GM20000 (cell line): Measurements from ENCODE around the gene CCR7.
A peak's percentile ranks its signal among the peaks of the same experiment; 100 is the strongest.

Source experiments
- DNase-seq: peaks from one replicate; pipeline ENCODE4 v3.0.0; 2012; ENCODE audit warnings: low spot score
- TF ChIP-seq, protein P1 (sequence below): IDR thresholded peaks from 2 replicates; pipeline ENCODE4 v1.5.1; 2012; ENCODE audit warnings: mild to moderate bottlenecking, control low read depth; ENCODE audit errors: extremely low read depth, missing control alignments

Gene CCR7

DNA sequence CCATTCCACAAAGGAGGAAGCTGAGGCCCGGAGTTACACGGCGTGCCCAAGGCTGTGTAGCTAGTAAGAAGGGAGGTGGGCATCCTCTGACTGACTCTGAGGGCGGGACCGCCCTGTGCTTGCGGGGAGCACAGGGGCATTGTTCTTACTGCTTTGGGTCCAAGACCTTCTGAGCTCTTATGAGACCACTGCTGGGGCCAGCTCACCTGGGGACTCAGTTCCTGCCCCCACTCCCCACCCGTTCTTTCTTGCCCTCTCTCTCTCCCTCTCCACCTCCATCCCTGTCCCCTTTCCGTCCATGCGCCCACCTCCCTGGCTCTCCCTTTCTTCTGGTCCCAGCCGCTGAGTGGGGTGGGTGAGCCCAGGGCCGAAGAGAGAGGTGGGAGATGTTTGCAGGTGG is 19.6 kb downstream of the CCR7 start:
- DNase-seq: no peak
- TF ChIP-seq, protein P1, sequence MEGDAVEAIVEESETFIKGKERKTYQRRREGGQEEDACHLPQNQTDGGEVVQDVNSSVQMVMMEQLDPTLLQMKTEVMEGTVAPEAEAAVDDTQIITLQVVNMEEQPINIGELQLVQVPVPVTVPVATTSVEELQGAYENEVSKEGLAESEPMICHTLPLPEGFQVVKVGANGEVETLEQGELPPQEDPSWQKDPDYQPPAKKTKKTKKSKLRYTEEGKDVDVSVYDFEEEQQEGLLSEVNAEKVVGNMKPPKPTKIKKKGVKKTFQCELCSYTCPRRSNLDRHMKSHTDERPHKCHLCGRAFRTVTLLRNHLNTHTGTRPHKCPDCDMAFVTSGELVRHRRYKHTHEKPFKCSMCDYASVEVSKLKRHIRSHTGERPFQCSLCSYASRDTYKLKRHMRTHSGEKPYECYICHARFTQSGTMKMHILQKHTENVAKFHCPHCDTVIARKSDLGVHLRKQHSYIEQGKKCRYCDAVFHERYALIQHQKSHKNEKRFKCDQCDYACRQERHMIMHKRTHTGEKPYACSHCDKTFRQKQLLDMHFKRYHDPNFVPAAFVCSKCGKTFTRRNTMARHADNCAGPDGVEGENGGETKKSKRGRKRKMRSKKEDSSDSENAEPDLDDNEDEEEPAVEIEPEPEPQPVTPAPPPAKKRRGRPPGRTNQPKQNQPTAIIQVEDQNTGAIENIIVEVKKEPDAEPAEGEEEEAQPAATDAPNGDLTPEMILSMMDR: no peak

GRCh38 chr17:40542558-40543411 is 22.5 kb downstream of the CCR7 start:
- TF ChIP-seq, protein P1: no peak
- DNase-seq: peak; percentile 55

DNA sequence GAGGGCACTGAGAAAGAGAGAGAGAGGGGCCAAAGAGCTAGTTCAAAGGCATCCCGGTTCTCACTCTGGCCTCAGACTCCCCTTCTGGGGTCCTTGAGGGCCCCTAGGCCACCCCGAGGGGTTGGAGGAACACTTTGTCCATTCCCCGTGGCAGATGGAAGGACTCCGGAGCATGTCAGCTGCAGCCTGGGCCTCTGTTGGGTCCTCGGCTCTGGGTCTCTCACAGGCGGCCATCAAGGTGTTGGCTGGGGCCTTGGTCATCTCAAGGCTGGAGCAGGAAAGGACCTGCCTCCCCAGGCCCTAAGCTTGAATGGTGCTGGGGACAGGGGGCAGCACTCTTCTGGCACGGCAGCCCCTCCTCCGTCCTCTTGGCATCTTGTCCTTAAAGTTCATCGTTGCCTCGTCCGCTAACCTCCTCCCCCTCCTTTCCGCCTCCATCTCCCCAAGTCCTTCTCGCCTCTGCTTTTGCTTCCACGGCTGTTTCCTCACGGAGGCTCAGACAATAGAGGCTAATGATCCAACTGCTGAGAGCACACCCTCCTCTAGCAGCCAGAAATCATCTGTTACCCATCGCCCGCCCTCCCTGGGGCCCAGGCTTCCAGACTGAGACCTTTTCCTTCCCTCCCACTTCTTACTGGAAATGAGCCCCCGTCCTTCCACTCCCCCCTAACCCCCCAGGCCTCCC is 23.3 kb downstream of the CCR7 start:
- TF ChIP-seq, protein P1: no peak

GRCh38 chr17:40541060-40541872 is 24.0 kb downstream of the CCR7 start:
- TF ChIP-seq, protein P1: no peak

More for the DNA sequence above, 23.3 kb downstream of the CCR7 start:
- no peak for DNase-seq

DNA sequence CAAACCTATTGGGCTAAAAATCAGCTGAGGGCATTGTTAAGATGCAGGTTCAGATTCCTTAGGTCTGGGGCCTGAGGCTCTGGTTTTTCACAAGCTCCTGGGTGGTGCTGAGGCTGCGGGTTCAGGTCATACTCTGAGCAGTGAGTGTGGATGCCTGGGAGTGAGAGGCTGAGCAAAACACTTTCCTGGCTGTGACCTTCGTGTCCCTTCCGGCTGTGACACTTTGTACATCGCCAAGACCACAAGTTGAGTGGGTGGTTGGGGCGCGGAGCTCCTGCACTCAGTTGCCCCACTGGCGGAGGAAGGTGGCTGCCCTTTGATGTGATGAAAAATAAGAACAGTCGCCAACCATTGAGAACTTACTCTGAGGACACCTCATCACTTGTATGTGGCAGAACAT is 24.8 kb downstream of the CCR7 start:
- TF ChIP-seq, protein P1: no peak
- DNase-seq: no peak

More at GRCh38 chr17:40541060-40541872, 24.0 kb downstream of the CCR7 start:
- DNase-seq: no peak

GRCh38 chr17:40539711-40540411 is 25.4 kb downstream of the CCR7 start:
- DNase-seq: no peak

More at GRCh38 chr17:40539711-40540411, 25.4 kb downstream of the CCR7 start:
- TF ChIP-seq, protein P1: no peak
